T-cell (primary cell): ENCODE data around the gene LAG3. TPM values are rescaled to one million over a fixed set of nuclear protein-coding genes. Genes with fewer than 3 reads are reported as not detected.

Experiments used
- ATAC-seq, 4 experiments: fragments of 200-7000 bp in 3 of 4; fragments of 150-1000 bp in 1 of 4; cut with Tn5 transposase; replicated peaks in 1 of 4; 1 replicate in 3 of 4; 2 replicates in 1 of 4; pipeline ENCODE4 v1.10.0; 2021; ENCODE audit warnings: moderate library complexity in 3 of 4, mild to moderate bottlenecking in 2 of 4, moderate number of reproducible peaks in 1 of 4
- CTCF ChIA-PET, 2 donors: fragments of 300-600 bp; sonication (Branson Sonifier 250); formaldehyde crosslinking; loops; one replicate each; lab custom pipeline; 2022; ENCODE audit warnings: antibody characterized with exemption in 2 of 2; lab: Charles Lee
- POLR2A ChIA-PET, 2 donors: fragments of 300-600 bp; sonication (Branson Sonifier 250); formaldehyde crosslinking; loops; one replicate each; lab custom pipeline; 2022; ENCODE audit warnings: antibody characterized with exemption in 2 of 2; lab: Charles Lee
- DNase-seq, 35 experiments: peaks; one replicate each; pipeline versions ENCODE4 v3.0.0 to v3.0.0-alpha.2; 2013 to 2023
- H3K27ac ChIP-seq: one replicate; pipeline ENCODE4 v1.5.1; 2013; ENCODE audit warnings: low read length
- H3K27me3 ChIP-seq, 2 experiments: replicated peaks in 1 of 2; 1 replicate in 1 of 2; 2 replicates in 1 of 2; pipeline versions ENCODE4 v1.6.1 to v1.7.0; 2013; ENCODE audit warnings: low read length in 1 of 2, mixed read lengths in 1 of 2; ENCODE audit not compliant: control insufficient read depth in 2 of 2, insufficient read depth in 2 of 2; ENCODE audit errors: extremely low read depth in 1 of 2
- H3K36me3 ChIP-seq, 2 donors: 1 replicate in 1 of 2; 2 replicates in 1 of 2; pipeline versions ENCODE4 v1.6.1 to v1.7.0; 2013; ENCODE audit warnings: low read length in 1 of 2; ENCODE audit not compliant: control insufficient read depth in 2 of 2, insufficient read depth in 1 of 2; ENCODE audit errors: extremely low read depth in 1 of 2
- H3K4me1 ChIP-seq, 2 experiments: 1 replicate in 1 of 2; 2 replicates in 1 of 2; pipeline versions ENCODE4 v1.6.1 to v1.7.0; 2013; ENCODE audit warnings: low read length in 2 of 2, mixed read lengths in 1 of 2; ENCODE audit not compliant: insufficient read depth in 2 of 2, control insufficient read depth in 1 of 2; ENCODE audit errors: extremely low read depth in 1 of 2
- H3K4me3 ChIP-seq, 2 donors: 1 replicate in 1 of 2; 2 replicates in 1 of 2; pipeline versions ENCODE4 v1.5.1 to v1.7.0; 2013; ENCODE audit warnings: mild to moderate bottlenecking in 2 of 2, low read length in 1 of 2, moderate library complexity in 1 of 2; ENCODE audit not compliant: control insufficient read depth in 1 of 2; ENCODE audit errors: extremely low read depth in 1 of 2
- H3K9me3 ChIP-seq: 2 replicates; pipeline ENCODE4 v1.7.0; 2013
- H3K27ac Mint-ChIP-seq, 2 donors: one replicate each; pipeline ENCODE4 v1.8.0; 2020 to 2021; ENCODE audit warnings: mild to moderate bottlenecking in 2 of 2, mixed read lengths in 2 of 2
- H3K27me3 Mint-ChIP-seq, 2 donors: one replicate each; pipeline ENCODE4 v1.8.0; 2021 to 2022; ENCODE audit warnings: mixed read lengths in 2 of 2
- H3K36me3 Mint-ChIP-seq: one replicate; pipeline ENCODE4 v1.8.0; 2021; ENCODE audit warnings: mixed read lengths
- H3K4me1 Mint-ChIP-seq, 3 donors: one replicate each; pipeline ENCODE4 v1.8.0; 2020 to 2022; ENCODE audit warnings: mixed read lengths in 3 of 3, mild to moderate bottlenecking in 1 of 3
- H3K4me3 Mint-ChIP-seq, 3 donors: one replicate each; pipeline ENCODE4 v1.8.0; 2020 to 2022; ENCODE audit warnings: mild to moderate bottlenecking in 3 of 3, mixed read lengths in 3 of 3, moderate library complexity in 3 of 3
- H3K9me3 Mint-ChIP-seq, 3 donors: one replicate each; pipeline ENCODE4 v1.8.0; 2020 to 2022; ENCODE audit warnings: mixed read lengths in 3 of 3
- whole genome bisulfite sequencing: methylation state at CpG from one replicate; pipeline ENCODE4 v1.1.5; 2013; ENCODE audit warnings: missing lambda C conversion rate; ENCODE audit not compliant: insufficient coverage; 5-methylcytosine and 5-hydroxymethylcytosine counted together
- total RNA-seq, 35 experiments: library from RNA in 6 of 35; stranded (reverse) in 6 of 35; fragments of 120-200 nt in 1 of 35; gene quantifications; one replicate each; pipeline versions ENCODE4 v1.2.1 to v1.2.4 and lab custom pipeline; 2013 to 2026

LAG3 gene
- total RNA-seq, 5 donors from 2014 or later (not counting 1 experiment from before 2014, with no cell fraction given), result 3.7 to 10.6 (median 7.3) TPM

DNA sequence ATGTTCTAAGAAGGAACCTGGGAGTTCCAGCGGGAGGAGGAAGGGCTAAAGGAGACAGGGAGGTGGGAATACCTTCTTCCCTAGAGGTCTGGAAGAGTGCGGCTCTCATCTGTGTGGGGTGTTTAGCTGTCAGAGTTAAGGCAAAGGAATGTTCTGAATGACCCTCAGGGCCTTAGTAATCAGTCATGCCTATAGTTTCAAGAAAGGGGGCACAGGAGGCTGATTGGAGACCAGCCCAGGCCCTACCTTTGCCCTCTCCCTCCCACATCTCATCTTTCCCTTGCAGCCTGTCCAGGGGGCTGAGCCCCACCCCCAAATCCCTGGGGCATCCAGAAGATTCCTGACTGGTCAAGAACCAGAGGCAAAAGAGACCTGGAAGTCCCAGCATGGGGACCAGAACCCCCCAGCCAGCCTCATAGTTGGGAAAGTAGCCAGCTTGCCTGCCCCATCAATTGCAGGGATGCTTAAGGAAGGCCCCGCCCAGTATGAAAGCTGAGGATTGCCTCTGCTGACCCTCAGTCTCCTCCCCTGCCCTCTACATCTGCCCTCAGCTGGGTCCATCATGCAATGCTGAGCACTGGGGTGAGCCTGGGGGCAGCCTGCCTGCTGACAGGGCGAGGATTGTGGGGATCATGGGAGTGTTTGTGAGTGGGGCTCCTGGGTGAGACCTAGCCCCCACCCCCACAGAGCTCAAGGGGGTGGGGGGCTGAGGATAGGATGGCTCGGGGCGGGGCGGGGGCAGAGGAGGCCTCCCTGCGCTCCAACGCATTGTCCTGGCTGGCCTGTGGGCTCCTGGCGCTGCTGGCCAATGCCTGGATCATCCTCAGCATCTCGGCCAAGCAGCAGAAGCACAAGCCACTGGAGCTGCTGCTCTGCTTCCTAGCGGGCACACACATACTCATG, 51.1 kb downstream of the LAG3 start:
- Mint-ChIP-seq H3K4me1 (peaks cover 21 to 45% (median 28%) of the 10 kb centered on the region in 3 donors), H3K27ac (no peak overlapping the region), H3K9me3 (no peaks in the 10 kb centered on the region), H3K27me3 (peaks cover 16 to 51% of the 10 kb centered on the region in 2 donors), H3K4me3 (peak overlapping the region in 1 of 3 donors; percentile 74), H3K36me3 (peaks cover 4% of the 10 kb centered on the region)
- H3K27ac ChIP-seq, result no peak overlapping the region
- H3K4me1 ChIP-seq, result peaks cover 3 to 40% of the 10 kb centered on the region in 2 experiments
- POLR2A ChIA-PET, result interaction anchor here in 1 of 2 donors (1.5 kb wide), 1 partner anchor 71 kb away, joined by 3 read pairs; the partner anchor contains the start of gene MLF2
- ATAC-seq, result no peak
- peaks cover 0 to 5% of the 10 kb centered on the region in 2 donors for H3K36me3 ChIP-seq
- no peaks in the 10 kb centered on the region for H3K9me3 ChIP-seq
- CTCF ChIA-PET, result interaction anchor here (0.5 to 3.2 kb wide), 10 partner anchors 13 to 858 kb away, joined by 3 to 26 read pairs (median 3); partner anchors contain the start of genes CD4 (in 1 of the 2) and MLF2 (in 1 of the 2)
- H3K27me3 ChIP-seq, result peaks cover 0 to 73% of the 10 kb centered on the region in 2 experiments
- 63% methylated on average over 7 of the region's 12 CpGs for WGBS
- no peak overlapping the region for H3K4me3 ChIP-seq
- peak in 1 of 35 experiments; percentile 19 for DNase-seq

DNA sequence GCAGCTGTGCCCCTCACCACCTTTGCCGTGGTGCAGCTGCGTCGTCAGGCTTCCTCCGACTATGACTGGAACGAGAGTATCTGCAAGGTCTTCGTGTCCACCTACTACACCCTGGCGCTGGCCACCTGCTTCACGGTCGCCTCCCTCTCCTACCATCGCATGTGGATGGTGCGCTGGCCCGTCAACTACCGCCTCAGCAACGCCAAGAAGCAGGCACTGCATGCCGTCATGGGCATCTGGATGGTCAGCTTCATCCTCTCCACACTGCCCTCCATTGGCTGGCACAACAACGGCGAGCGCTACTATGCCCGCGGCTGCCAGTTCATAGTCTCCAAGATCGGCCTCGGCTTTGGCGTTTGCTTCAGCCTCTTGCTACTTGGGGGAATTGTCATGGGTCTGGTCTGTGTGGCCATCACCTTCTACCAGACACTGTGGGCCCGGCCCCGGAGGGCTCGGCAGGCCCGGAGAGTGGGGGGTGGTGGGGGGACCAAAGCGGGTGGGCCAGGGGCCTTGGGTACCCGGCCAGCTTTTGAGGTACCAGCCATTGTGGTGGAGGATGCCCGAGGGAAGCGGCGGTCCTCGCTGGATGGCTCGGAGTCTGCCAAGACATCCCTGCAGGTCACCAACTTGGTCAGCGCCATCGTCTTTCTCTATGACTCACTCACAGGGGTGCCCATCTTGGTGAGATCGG, 51.9 kb downstream of the LAG3 start:
- H3K27ac ChIP-seq, result no peak overlapping the region
- Mint-ChIP-seq H3K36me3 (peaks cover 4% of the 10 kb centered on the region), H3K27me3 (peaks cover 16 to 56% of the 10 kb centered on the region in 2 donors), H3K27ac (peak overlapping the region in 1 of 2 donors; percentile 43), H3K4me3 (no peak overlapping the region), H3K9me3 (no peaks in the 10 kb centered on the region), H3K4me1 (peaks cover 24 to 49% (median 32%) of the 10 kb centered on the region in 3 donors)
- H3K9me3 ChIP-seq, result no peaks in the 10 kb centered on the region
- CTCF ChIA-PET, result interaction anchor here (0.9 to 3.2 kb wide), 6 partner anchors 10 to 72 kb away, joined by 3 to 26 read pairs (median 5); partner anchors contain the start of genes MLF2 (in 1 of the 2) and USP5 (in 1 of the 2)
- peaks cover 0 to 3% of the 10 kb centered on the region in 2 donors for H3K36me3 ChIP-seq
- peaks cover 3 to 45% of the 10 kb centered on the region in 2 experiments for H3K4me1 ChIP-seq
- WGBS, result 78% methylated on average over 22 of the region's 37 CpGs
- POLR2A ChIA-PET, result interaction anchor here in 1 of 2 donors (1.5 kb wide), 1 partner anchor 71 kb away, joined by 3 read pairs; the partner anchor contains the start of gene MLF2
- no peak overlapping the region for H3K4me3 ChIP-seq
- ATAC-seq (no peak), DNase-seq (peak in 1 of 35 experiments; percentile 16)
- H3K27me3 ChIP-seq, result peaks cover 0 to 79% of the 10 kb centered on the region in 2 experiments

- peaks cover 16 to 60% of the 10 kb centered on the region in 2 donors for H3K27me3 Mint-ChIP-seq
- CTCF ChIA-PET, result interaction anchor here (0.5 to 3.2 kb wide), 9 partner anchors 10 to 135 kb away, joined by 3 to 26 read pairs (median 3); partner anchors contain the start of genes MLF2 (in 1 of the 2), USP5 (in 1 of the 2) and ZNF384 (in 1 of the 2)
- DNase-seq (no peak), ATAC-seq (no peak)
- no peaks in the 10 kb centered on the region for H3K36me3 Mint-ChIP-seq
- Histone ChIP-seq H3K4me3 (no peak overlapping the region), H3K27ac (no peak overlapping the region), H3K4me1 (peaks cover 3 to 51% of the 10 kb centered on the region in 2 experiments), H3K27me3 (peaks cover 0 to 86% of the 10 kb centered on the region in 2 experiments), H3K36me3 (peaks cover 0 to 1% of the 10 kb centered on the region in 2 donors), H3K9me3 (no peaks in the 10 kb centered on the region)
- no peak overlapping the region for H3K27ac Mint-ChIP-seq
- H3K9me3 Mint-ChIP-seq, result no peaks in the 10 kb centered on the region
- WGBS, result 81% methylated on average over 11 of the region's 12 CpGs
- H3K4me3 Mint-ChIP-seq, result no peak overlapping the region
- peaks cover 29 to 53% (median 33%) of the 10 kb centered on the region in 3 donors for H3K4me1 Mint-ChIP-seq
- POLR2A ChIA-PET, result interaction anchor here in 1 of 2 donors (1.5 kb wide), 1 partner anchor 72 kb away, joined by 3 read pairs; the partner anchor contains the start of gene MLF2
Observed at GRCh38 chr12:6824901-6825381, 52.6 kb downstream of the LAG3 start.

GRCh38 chr12:6825398-6826124, 53.2 kb downstream of the LAG3 start:
- peaks cover 3 to 47% of the 10 kb centered on the region in 2 experiments for H3K4me1 ChIP-seq
- Mint-ChIP-seq H3K4me3 (no peak overlapping the region), H3K27ac (peak overlapping the region in 1 of 2 donors; percentile 34), H3K36me3 (no peaks in the 10 kb centered on the region), H3K27me3 (peaks cover 16 to 64% of the 10 kb centered on the region in 2 donors), H3K9me3 (no peaks in the 10 kb centered on the region), H3K4me1 (peaks cover 29 to 52% (median 33%) of the 10 kb centered on the region in 3 donors)
- peaks cover 0 to 91% of the 10 kb centered on the region in 2 experiments for H3K27me3 ChIP-seq
- ChIA-PET CTCF (interaction anchor here (0.5 to 3.2 kb wide), 15 partner anchors 9 to 337 kb away, joined by 3 to 26 read pairs (median 3); partner anchors contain the start of genes MLF2 (in 2 of the 2), USP5 (in 1 of the 2) and ZNF384 (in 1 of the 2)), POLR2A (interaction anchor here in 1 of 2 donors (0.7 to 1.5 kb wide), 2 partner anchors 47 to 73 kb away, joined by 3 read pairs; partner anchors contain the start of genes MLF2 and SPSB2)
- no peaks in the 10 kb centered on the region for H3K9me3 ChIP-seq
- WGBS, result 33% methylated on average over 10 of the region's 19 CpGs
- H3K27ac ChIP-seq, result no peak overlapping the region
- H3K4me3 ChIP-seq, result no peak overlapping the region
- H3K36me3 ChIP-seq, result no peaks in the 10 kb centered on the region
- ATAC-seq (peak; percentile 46 to 69 (median 50)), DNase-seq (peak; percentile 36 to 87 (median 71))

GRCh38 chr12:6826125-6826733, 53.9 kb downstream of the LAG3 start:
- ATAC-seq, result no peak
- Mint-ChIP-seq H3K4me3 (no peak overlapping the region), H3K9me3 (no peaks in the 10 kb centered on the region), H3K27ac (no peak overlapping the region), H3K27me3 (peaks cover 16 to 64% of the 10 kb centered on the region in 2 donors), H3K36me3 (no peaks in the 10 kb centered on the region), H3K4me1 (peaks cover 23 to 45% (median 26%) of the 10 kb centered on the region in 3 donors)
- Histone ChIP-seq H3K27me3 (peaks cover 0 to 90% of the 10 kb centered on the region in 2 experiments), H3K4me3 (no peak overlapping the region), H3K27ac (no peak overlapping the region), H3K36me3 (no peaks in the 10 kb centered on the region), H3K4me1 (peaks cover 0 to 41% of the 10 kb centered on the region in 2 experiments), H3K9me3 (no peaks in the 10 kb centered on the region)
- POLR2A ChIA-PET, result interaction anchor here in 1 of 2 donors (0.7 kb wide), 1 partner anchor 47 kb away, joined by 3 read pairs; the partner anchor contains the start of gene SPSB2
- no peak for DNase-seq
- CTCF ChIA-PET, result interaction anchor here (0.5 to 3.2 kb wide), 7 partner anchors 8 to 337 kb away, joined by 3 to 26 read pairs (median 4); partner anchors contain the start of gene MLF2 (in 2 of the 2)
- WGBS, result 84% methylated on average over 10 of the region's 17 CpGs
